CD4-positive, alpha-beta T cell treated with Interferon gamma for 1 hour (primary cell): ENCODE results near the gene EBI3.
"Not testable (repeated sequence)": the region's sequence is repeated elsewhere in the genome, so short reads cannot be mapped to it uniquely, and the experiment has no call there.

Experiments used
- DNase-seq: peaks from one replicate; pipeline ENCODE4 v3.0.0-alpha.2; 2020

EBI3 gene

DNA sequence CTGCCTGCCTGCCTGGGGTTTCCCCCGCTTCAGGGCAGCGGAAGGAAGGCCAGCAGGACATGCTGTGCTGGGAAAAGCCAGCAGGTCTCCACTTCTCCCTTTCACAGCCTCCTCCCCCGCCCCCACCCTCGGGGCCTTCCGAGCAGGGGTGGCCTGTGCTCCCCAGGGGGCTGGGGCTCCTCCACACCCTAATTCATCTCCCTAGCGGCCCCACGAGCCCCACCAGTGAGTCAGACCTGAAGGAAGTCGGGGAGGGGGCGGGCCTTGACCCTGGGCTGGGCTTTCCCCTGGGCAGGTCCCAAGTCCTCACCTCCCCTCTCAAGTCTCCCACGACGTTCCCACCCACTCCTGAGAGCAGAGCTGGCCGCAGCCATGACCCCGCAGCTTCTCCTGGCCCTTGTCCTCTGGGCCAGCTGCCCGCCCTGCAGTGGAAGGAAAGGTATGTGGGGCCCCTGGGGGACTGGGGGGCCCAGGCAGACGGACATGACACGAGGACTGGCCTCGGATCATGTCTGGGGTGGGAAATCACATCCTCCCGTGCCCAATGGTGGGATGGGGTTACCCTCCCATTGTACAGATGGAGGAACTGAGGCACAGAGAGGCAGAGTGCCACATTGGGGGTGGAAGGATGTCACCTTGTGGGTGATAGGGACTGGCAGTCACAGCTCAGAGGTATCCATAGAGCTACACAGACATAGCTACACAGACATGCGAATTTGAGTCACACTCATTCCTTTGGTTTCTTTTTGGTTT is at the start of gene EBI3:
Gene EBI3, plus strand, starts transcription at position 345 of the 753 bp plus-strand sequence. Its CDS starts 28 bp downstream, at position 373.
- peak; percentile 57 for DNase-seq

DNA sequence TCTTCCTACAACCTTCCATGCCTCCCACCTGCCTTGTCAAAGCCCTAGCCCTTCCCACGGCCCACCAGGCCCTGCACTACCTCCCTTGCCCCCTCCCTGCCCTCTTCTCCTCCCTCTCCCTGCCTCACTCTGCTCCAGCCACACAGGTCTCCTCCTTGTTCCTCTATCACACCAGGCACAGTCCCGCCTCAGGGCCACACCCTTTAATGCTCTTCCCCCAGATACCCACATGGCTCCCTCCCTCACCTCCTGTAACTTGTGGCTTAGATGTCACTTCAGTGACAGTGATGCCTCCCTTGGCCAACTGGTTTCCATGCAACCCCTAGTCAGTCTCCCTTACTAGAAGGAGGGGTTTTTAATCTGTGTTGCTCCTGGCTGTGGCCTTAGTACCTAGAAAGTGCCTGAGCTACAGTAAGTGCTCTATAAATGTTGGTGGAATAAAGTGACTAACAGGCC is 48.2 kb upstream of the EBI3 start:
- no peak for DNase-seq

DNA sequence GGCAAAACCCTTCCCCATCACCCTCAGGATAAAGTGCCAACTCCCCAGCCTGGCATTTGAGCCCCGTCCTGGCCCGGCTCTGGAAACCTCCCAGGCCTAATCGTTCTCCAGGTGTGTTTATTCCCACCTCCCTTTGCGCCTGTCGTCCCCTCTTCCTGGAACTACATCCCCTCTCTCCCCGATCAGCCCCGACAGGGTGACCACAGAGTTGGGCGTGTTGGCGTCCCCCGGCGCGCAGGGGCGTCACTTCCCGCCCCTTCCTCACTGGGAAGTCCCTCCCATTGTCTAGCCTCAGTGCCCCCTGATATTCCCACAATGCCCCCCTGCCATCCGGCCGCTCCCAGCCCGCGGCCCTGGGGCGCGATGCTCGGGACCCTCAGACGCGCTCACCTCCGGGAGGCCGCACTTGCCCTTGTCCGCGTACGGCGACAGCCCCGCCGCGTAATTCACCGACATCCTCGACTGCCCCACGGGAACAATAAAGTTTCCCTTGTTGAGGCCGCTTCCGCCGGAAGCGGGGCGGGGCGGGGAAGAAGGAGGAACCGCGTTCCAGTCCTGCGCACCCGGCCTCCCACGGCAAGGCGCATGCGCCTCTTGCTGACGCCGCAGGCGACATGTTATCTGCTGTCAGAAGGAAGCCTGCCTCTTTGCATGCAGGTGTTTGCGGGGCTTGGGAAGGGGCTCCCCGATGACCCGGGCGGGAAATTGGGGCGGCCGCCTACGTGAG is 47.1 kb upstream of the EBI3 start, which contains the start of the genes ANKRD24 and SIRT6:
Gene ANKRD24, plus strand, starts transcription at position 606 of the 727 bp plus-strand sequence. CDS start 3,737 bp downstream, outside the sequence.
Gene SIRT6, minus strand, starts transcription at position 480 of the 727 bp plus-strand sequence. Its CDS starts 24 bp downstream, at position 456.
- peak; percentile 96 for DNase-seq

- no peak for DNase-seq
Measured at GRCh38 chr19:4183967-4184717, 45.2 kb upstream of the EBI3 start.

- no peak for DNase-seq
Measured at GRCh38 chr19:4184718-4185352, 44.5 kb upstream of the EBI3 start.

DNA sequence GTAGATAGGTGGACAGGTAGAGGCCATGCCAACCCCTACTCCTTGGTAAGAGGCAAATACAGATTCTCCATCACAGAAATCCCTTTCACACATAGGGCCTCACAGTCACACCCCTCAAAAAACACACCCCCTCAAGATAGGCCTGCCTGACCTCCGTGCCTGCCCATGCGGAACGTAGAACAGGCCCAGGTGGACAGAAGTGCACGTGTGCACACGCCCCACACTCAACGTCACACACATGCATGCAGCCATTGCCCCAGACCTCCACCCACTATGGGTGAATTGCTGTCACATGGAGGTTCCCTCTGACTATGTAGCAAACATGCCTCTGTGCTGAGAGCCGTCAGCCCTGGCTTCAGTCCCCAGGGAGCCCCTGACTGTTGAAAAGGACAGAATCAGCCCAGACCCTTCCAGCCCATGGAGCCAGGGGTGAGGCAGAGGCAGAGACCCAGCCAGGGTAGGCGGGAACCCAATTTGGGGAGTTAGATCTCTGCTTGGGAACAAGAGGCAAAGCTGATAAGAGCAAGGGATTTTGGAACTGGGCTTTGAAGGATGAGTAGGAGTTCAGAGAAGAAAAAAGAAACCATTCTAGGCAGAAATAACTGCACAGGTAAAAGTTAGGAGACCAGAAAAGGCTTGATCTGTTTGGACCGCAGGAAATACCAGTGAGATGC is 43.8 kb upstream of the EBI3 start:
- DNase-seq, result no peak

DNA sequence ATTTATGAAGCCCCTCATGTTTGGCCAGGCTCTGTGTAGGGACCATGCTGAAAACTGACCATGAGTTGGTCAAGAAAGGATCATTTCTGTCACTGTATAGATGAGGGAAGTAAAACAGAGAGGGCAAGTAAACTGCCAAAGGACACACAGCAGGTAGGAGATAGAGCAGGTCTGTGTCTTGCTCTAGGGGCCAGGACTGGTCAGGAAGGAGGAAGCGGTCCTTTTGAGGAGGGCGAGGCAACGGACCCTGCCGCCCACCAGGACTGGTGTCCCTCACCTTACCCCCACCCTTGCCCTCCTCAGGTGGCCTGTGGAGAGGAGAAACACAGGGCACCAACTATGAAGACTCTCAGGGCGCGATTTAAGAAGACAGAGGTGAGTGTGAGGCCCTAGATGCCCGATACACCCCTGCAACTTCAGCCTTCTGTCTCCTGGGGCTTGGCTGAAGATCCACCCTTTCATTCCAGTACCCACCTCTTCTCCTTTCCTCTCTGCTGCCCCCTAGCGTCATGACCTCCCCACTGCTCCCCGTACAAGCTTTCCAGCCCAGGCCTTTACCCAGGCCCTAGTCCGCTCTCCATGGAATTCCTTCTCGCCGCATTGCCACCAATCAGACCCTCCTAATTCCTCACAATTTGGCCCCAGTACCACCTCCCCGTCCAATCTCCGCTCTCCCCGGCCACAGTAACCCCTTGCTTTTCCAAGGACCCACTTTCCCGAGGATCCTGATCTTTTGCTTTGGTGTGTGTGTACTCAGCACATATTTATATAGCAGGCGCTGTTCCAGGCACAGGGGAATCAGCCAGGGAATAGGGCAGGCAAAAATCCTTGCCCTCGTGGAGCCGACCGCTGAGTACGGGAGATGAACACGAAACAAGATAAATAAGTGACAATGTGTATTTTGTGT is 43.0 kb upstream of the EBI3 start:
- DNase-seq, result peak; percentile 60

DNA sequence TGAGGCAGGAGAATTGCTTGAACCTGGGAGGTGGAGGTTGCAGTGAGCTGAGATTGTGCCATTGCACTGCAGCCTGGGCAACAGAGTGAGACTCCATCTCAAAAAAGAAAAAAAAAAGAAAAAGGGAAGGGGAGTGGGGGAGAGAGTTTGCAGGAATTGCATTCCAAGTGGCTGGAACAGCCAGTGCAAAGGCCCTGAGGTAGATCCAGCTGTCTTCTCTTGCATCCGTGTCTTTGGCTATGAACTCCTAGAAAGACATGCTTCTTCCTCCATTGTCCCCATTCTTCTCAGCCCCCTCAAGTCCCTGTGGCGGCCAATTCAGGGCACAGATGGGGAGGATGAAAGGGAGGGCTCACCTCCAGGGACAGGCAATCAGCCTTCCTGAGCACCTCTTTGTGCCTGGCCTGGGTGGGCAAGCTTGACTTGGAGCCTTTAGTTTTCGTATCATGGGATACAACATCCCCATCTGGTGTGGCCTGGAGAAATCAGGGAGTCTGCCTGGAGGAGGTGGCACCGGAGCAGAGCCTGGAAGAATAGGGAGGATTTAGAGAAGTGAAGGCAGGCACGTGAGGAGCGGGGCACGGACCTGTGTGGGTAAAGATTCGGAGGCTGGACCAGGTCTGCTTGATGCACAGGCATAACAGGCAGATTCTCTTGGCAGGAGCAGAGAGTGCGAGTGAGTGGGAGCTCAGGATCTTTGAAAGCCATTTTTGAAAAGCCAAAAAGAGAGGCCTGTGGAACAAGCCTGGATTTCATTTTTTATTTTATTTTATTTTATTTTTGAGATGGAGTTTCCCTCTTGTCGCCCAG is 41.8 kb upstream of the EBI3 start:
- no peak for DNase-seq

DNA sequence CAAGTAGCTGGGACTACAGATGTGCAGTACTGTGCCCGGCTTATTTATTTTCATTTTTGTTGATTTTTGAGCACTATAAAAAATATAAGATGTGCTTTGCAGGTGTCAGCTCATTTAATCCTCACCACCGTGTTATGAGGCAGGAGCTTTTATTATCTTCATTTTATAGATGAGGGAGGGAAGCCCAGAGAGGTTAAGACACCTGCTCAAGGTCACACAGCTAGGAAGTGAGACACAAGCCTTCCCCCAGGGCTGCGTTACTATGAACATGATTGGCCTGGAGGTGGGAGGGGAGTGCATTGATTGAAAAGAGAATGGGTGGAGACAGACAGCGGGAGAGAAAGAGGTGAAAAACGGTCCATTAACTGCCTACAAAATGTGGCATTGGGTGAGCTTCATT is 39.7 kb upstream of the EBI3 start:
- DNase-seq, result no peak

DNA sequence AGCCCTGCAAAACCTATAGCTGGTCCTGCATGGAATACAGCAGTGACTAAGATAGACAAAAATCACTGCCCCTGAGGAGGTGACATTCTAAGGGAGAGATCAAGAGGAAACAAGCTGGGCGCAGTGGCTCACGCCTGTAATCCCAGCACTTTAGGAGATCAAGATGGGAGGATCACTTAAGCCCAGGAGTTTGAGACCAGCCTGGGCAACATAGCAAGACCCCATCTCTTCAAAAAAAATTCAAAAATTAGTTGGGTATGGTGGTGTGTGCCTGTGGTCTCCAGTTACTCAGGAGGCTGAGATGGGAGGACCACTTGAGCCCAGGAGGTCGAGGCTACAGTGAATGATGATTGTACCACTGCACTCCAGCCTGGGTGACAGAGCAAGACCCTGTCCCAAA is 36.8 kb upstream of the EBI3 start:
- not testable (repeated sequence) for DNase-seq

GRCh38 chr19:4194353-4194752 is 35.0 kb upstream of the EBI3 start:
- DNase-seq, result no peak

GRCh38 chr19:4196009-4196408 is 33.3 kb upstream of the EBI3 start:
- no peak for DNase-seq

GRCh38 chr19:4196587-4197148 is 32.7 kb upstream of the EBI3 start:
- DNase-seq, result no peak

GRCh38 chr19:4197228-4197624 is 32.1 kb upstream of the EBI3 start:
- no peak for DNase-seq

DNA sequence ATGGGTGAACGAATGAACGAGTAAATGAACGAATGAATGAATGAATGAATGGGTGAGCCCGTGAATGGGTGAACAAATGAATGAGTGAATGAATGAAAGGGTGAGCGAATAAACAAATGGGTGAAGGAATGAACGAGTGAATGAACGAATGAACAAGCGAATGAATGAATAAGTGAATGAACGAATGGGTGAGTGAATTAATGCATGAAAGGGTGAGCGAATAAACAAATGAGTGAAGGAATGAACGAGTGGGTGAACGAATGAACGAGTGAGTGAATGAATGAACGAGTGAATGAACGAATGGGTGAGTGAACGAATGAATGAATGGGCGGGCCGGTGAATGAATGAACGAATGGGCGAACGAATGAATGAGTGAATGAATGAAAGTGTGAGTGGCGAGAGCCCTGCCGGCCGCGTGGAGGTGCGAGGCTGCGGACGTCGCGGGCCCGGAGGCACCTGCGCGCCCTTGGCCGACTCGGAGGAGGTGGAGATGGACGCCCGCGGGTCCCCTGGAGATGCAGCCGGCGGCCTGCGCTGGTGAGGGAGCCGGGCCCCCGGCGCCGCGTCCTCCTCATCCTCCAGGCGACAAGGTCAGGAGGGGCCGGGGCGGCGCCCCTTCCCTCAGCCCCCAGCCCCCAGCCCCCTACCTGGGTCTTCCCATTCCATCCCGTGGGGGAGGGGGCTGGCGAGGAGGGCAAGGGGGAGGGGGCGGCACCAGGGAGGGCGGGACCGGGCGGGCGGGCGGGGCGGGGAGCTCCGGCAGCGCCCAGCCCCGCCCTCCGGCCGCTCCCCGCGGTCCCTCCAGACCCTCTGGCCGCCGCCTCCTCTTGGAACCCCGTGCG is 31.5 kb upstream of the EBI3 start:
- no peak for DNase-seq

DNA sequence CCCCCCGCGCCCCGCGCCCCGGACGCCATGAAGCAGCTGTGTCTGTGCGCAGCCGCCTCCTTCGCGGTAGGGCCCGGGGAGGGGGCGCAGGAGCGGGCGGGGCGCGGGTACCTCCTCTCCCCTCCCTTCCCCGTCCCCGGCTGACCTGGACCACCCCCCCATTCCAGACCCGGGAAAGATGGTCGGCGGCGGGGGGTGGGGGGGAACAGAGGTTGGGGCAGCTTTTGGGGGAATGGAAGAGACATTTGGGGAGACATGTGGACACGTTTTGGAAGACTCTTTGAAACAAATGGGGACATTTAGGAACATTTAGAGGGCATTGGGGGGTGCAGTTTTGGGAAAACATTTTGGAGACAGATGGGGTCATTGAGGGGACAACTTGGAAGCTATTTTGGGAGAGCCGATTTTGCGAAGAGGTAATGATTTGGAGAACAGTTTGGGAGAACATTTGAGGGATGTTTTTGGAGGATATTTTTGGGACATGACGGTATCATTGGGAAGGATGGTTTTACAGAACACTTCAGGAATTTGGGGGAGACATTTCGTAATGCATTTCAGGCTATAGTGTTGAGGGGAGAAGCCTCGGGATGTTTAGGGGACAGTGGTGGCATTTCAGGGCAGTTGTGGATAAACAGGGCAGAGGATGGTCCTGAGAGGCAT is 30.7 kb upstream of the EBI3 start:
- DNase-seq, result no peak

DNA sequence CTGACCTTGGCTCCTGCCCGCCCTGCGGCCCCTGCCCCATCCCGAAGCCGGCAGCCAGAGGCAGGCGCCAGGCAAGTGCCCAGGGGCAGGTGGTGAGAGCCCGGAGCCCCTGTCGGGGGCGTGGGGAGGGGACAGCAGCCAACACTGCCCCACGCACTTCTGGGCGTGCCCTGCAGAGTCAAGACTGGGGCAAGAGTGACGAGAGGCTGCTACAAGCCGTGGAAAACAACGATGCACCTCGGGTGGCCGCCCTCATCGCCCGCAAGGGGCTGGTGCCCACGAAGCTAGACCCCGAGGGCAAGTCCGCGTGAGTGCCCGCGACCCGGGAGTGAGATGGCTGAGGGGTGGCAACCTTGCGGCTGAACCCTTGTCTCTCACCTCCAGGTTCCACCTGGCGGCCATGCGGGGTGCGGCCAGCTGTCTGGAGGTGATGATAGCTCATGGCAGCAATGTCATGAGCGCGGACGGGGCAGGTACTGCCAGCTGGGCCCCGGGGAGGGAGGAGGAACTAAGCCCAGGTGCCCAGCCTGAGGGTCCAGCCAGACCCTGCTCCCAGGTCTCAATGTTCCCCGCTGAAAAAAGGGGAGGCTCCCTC is 29.5 kb upstream of the EBI3 start:
- DNase-seq, result no peak
